Mesothelial cell of epicardium (in vitro differentiated cells): ENCODE measurements around the gene ARAP2. TPM values are rescaled to one million over a fixed set of nuclear protein-coding genes. Genes with fewer than 3 reads are reported as not detected.
A peak's percentile ranks its signal among the peaks of the same experiment; 100 is the strongest.

Experiments
- DNase-seq, 2 experiments: peaks; one replicate each; pipeline ENCODE4 v3.0.0; 2021; ENCODE audit warnings: low spot score in 2 of 2; ENCODE audit not compliant: unreplicated experiment in 2 of 2
- H3K27ac Mint-ChIP-seq: 2 replicates; pipeline ENCODE4 v1.8.0; 2021; ENCODE audit warnings: mixed read lengths
- H3K27me3 Mint-ChIP-seq: 2 replicates; pipeline ENCODE4 v1.8.0; 2021; ENCODE audit warnings: low read depth, mixed read lengths
- H3K36me3 Mint-ChIP-seq: 2 replicates; pipeline ENCODE4 v1.8.0; 2021; ENCODE audit warnings: mixed read lengths
- H3K4me1 Mint-ChIP-seq: 2 replicates; pipeline ENCODE4 v1.8.0; 2021; ENCODE audit warnings: mixed read lengths
- H3K4me3 Mint-ChIP-seq: 2 replicates; pipeline ENCODE4 v1.8.0; 2021; ENCODE audit warnings: mild to moderate bottlenecking, moderate library complexity, mixed read lengths
- H3K9me3 Mint-ChIP-seq: 2 replicates; pipeline ENCODE4 v1.8.0; 2021; ENCODE audit warnings: mixed read lengths
- CTCF ChIP-seq: fragments of 200-600 bp; sonication (generic); IDR thresholded peaks from one replicate; pipeline ENCODE4 v1.5.0; 2021; ENCODE audit warnings: antibody characterized with exemption; ENCODE audit not compliant: unreplicated experiment
- total RNA-seq: library from RNA; stranded (reverse); gene quantifications from 3 replicates; pipeline ENCODE4 v1.2.1, GENCODE V29; 2021

The ARAP2 gene
- total RNA-seq, 1 donor from 2014 or later = 16.0 TPM

DNA sequence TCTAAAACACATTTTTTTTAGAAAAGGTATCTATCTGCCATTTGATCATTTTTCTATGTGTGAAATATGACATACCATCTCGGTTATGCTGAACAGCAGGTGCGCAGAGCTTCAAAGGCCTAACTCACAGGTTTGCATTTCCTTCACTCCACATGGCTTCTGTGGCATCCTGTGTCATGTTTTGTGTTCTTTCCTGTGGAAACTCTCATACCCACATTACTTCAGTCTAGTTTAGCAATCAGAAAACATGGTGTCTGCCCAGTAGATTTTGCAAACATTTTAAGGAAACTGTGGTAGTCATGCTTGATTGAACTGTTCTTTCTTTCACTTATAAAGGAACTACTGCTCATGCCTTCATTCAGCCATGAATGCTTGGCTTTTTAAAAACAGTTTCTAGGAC lies 11.3 kb upstream of the ARAP2 start:
- H3K36me3 Mint-ChIP-seq = no peaks in the 10 kb centered on the region
- no peak for TF ChIP-seq CTCF
- H3K9me3 Mint-ChIP-seq = peaks cover 5% of the 10 kb centered on the region
- no peak overlapping the region for H3K4me3 Mint-ChIP-seq
- peaks cover 3% of the 10 kb centered on the region for H3K4me1 Mint-ChIP-seq
- no peaks in the 10 kb centered on the region for H3K27me3 Mint-ChIP-seq
- no peak overlapping the region for H3K27ac Mint-ChIP-seq
- DNase-seq = no peak

GRCh38 chr4:36254371-36254770 lies 10.1 kb upstream of the ARAP2 start:
- no peak for DNase-seq
- Mint-ChIP-seq H3K4me3 (no peak overlapping the region), H3K36me3 (no peaks in the 10 kb centered on the region), H3K27me3 (no peaks in the 10 kb centered on the region), H3K27ac (no peak overlapping the region), H3K9me3 (peaks cover 5% of the 10 kb centered on the region), H3K4me1 (peaks cover 3% of the 10 kb centered on the region)
- no peak for TF ChIP-seq CTCF

DNA sequence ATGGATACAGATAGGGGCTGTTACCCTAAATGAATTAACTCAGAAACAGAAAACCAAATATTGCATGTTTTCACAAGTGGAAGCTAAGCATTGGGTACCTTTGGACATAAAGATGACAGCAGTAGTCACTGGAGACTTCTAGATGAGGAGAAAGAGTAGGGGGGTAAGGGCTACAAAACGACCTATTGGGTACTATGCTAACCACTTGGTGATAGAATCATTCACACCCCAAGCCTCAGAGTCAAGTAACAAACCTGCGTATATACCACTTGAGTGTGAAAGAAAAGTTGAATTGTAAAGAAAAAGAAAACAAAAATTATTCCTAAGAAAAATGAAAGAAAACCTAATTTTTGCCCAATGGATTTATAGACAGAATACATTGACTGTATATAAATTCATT lies 7.7 kb upstream of the ARAP2 start:
- Mint-ChIP-seq H3K9me3 (peaks cover 7% of the 10 kb centered on the region), H3K27me3 (peaks cover 4% of the 10 kb centered on the region), H3K27ac (no peak overlapping the region), H3K36me3 (no peaks in the 10 kb centered on the region), H3K4me3 (no peak overlapping the region), H3K4me1 (peaks cover 5% of the 10 kb centered on the region)
- no peak for DNase-seq
- no peak for TF ChIP-seq CTCF

GRCh38 chr4:36249610-36250009 lies 5.3 kb upstream of the ARAP2 start:
- no peak for TF ChIP-seq CTCF
- H3K9me3 Mint-ChIP-seq = peaks cover 7% of the 10 kb centered on the region
- peaks cover 16% of the 10 kb centered on the region for H3K27me3 Mint-ChIP-seq
- H3K36me3 Mint-ChIP-seq = no peaks in the 10 kb centered on the region
- no peak for DNase-seq
- no peak overlapping the region for H3K4me3 Mint-ChIP-seq
- no peak overlapping the region for H3K27ac Mint-ChIP-seq
- H3K4me1 Mint-ChIP-seq = peaks cover 8% of the 10 kb centered on the region

GRCh38 chr4:36243355-36244256 lies 708 bp downstream of the ARAP2 start:
- Mint-ChIP-seq H3K27me3 (peaks cover 27% of the 10 kb centered on the region), H3K4me1 (peaks cover 29% of the 10 kb centered on the region), H3K27ac (peak overlapping the region; percentile 89), H3K4me3 (peak overlapping the region; percentile 88), H3K9me3 (peaks cover 6% of the 10 kb centered on the region), H3K36me3 (peaks cover 2% of the 10 kb centered on the region)
- DNase-seq = peak in 1 of 2 experiments; percentile 59
- no peak for TF ChIP-seq CTCF
